GM23338 (cell line): ENCODE data around the gene AGAP1. TPM values are rescaled to one million over a fixed set of nuclear protein-coding genes. Genes with fewer than 3 reads are reported as not detected.

Experiments used
- ATAC-seq: fragments of 200-7000 bp; cut with Tn5 transposase; 3 replicates; pipeline ENCODE4 v1.9.1; 2020
- DNase-seq: peaks from one replicate; pipeline ENCODE4 v3.0.0-alpha.2; 2015; ENCODE audit warnings: low spot score
- H2AFZ ChIP-seq: fragments of 200-600 bp; sonication (generic); 2 replicates; pipeline ENCODE4 v1.8.0; 2016; ENCODE audit warnings: antibody characterized with exemption, mild to moderate bottlenecking, moderate library complexity
- H3F3A ChIP-seq: fragments of 200-600 bp; sonication (generic); replicated peaks from 2 replicates; pipeline ENCODE4 v1.8.0; 2017; ENCODE audit warnings: antibody characterized with exemption, mixed run types, low read depth
- H3K27ac ChIP-seq: fragments of 200-600 bp; sonication (generic); 2 replicates; pipeline ENCODE4 v1.6.1; 2016; ENCODE audit warnings: low read depth
- H3K27me3 ChIP-seq: fragments of 200-600 bp; sonication (generic); 2 replicates; pipeline ENCODE4 v1.8.0; 2016; ENCODE audit warnings: mild to moderate bottlenecking, mixed run types, moderate library complexity; ENCODE audit not compliant: insufficient read depth
- H3K36me3 ChIP-seq: fragments of 200-600 bp; sonication (generic); 2 replicates; pipeline ENCODE4 v1.8.0; 2016; ENCODE audit warnings: mild to moderate bottlenecking; ENCODE audit not compliant: insufficient read depth
- H3K4me1 ChIP-seq: fragments of 200-600 bp; sonication (generic); 2 replicates; pipeline ENCODE4 v1.8.0; 2016; ENCODE audit warnings: mild to moderate bottlenecking, moderate library complexity; ENCODE audit not compliant: insufficient read depth
- H3K4me2 ChIP-seq: fragments of 200-600 bp; sonication (generic); 2 replicates; pipeline ENCODE4 v1.7.1; 2017; ENCODE audit warnings: mixed run types
- H3K4me3 ChIP-seq: fragments of 200-600 bp; sonication (generic); 2 replicates; pipeline ENCODE4 v1.6.1; 2016; ENCODE audit warnings: mixed run types
- H3K79me2 ChIP-seq: fragments of 200-600 bp; sonication (generic); replicated peaks from 2 replicates; pipeline ENCODE4 v1.8.0; 2017; ENCODE audit warnings: mild to moderate bottlenecking; ENCODE audit not compliant: insufficient read depth
- H3K9me2 ChIP-seq: fragments of 200-600 bp; sonication (generic); 2 replicates; pipeline ENCODE4 v1.8.0; 2017; ENCODE audit not compliant: insufficient read depth
- H4K20me1 ChIP-seq: fragments of 200-600 bp; sonication (generic); replicated peaks from 2 replicates; pipeline ENCODE4 v1.8.0; 2017; ENCODE audit warnings: mild to moderate bottlenecking; ENCODE audit not compliant: insufficient read depth
- H3K27ac Mint-ChIP-seq: 2 replicates; pipeline ENCODE4 v1.8.0; 2020; ENCODE audit warnings: inconsistent platforms, mild to moderate bottlenecking, moderate library complexity, mixed read lengths
- H3K27me3 Mint-ChIP-seq: 3 replicates; pipeline ENCODE4 v1.8.0; 2022; ENCODE audit warnings: low read depth, mild to moderate bottlenecking, moderate library complexity, mixed read lengths, inconsistent platforms; ENCODE audit not compliant: insufficient read depth, poor library complexity
- H3K36me3 Mint-ChIP-seq: 3 replicates; pipeline ENCODE4 v1.8.0; 2021; ENCODE audit warnings: low read depth, mild to moderate bottlenecking, inconsistent platforms, moderate library complexity, mixed read lengths
- H3K4me1 Mint-ChIP-seq: 3 replicates; pipeline ENCODE4 v1.8.0; 2020; ENCODE audit warnings: mild to moderate bottlenecking, inconsistent platforms, mixed read lengths
- H3K4me3 Mint-ChIP-seq: 3 replicates; pipeline ENCODE4 v1.8.0; 2021; ENCODE audit warnings: moderate library complexity, mild to moderate bottlenecking, inconsistent platforms, mixed read lengths
- H3K9me3 Mint-ChIP-seq: 3 replicates; pipeline ENCODE4 v1.8.0; 2020; ENCODE audit warnings: moderate library complexity, mild to moderate bottlenecking, inconsistent platforms, mixed read lengths
- NANOG ChIP-seq: IDR thresholded peaks from 2 replicates; pipeline ENCODE4 v1.6.1; 2016; ENCODE audit warnings: antibody characterized with exemption, borderline replicate concordance
- POLR2AphosphoS5 ChIP-seq: IDR thresholded peaks from 2 replicates; pipeline ENCODE4 v1.6.1; 2016; ENCODE audit warnings: antibody characterized with exemption, low read depth
- REST ChIP-seq: IDR thresholded peaks from one replicate; pipeline ENCODE4 v1.6.1; 2018; ENCODE audit warnings: antibody characterized with exemption; ENCODE audit not compliant: unreplicated experiment
- STAT1 ChIP-seq: IDR thresholded peaks from one replicate; pipeline ENCODE4 v1.6.1; 2016; ENCODE audit warnings: antibody characterized with exemption; ENCODE audit not compliant: unreplicated experiment
- polyA plus RNA-seq: library from polyadenylated mRNA; unstranded; fragments of >200 nt; fragmentation: Nextera tagmentation; extraction: Ambion mirVana; gene quantifications from 2 replicates; pipeline ENCODE4 v1.2.1, GENCODE V29; 2016
- total RNA-seq: library from RNA; depleted of rRNA; stranded (reverse); fragments of >200 nt; shearing (Covaris generic); gene quantifications from 2 replicates; pipeline ENCODE4 v1.2.3, GENCODE V29; 2014

The AGAP1 gene
- total and polyA plus RNA-seq, 2 experiments from 2014 or later: 13.3 to 27.9 TPM

GRCh38 chr2:235575904-235576303 lies 82.1 kb downstream of the AGAP1 start (continued):
- TF ChIP-seq REST (no peak), NANOG (no peak)

GRCh38 chr2:235576337-235576910 lies 82.6 kb downstream of the AGAP1 start:
- Mint-ChIP-seq H3K9me3 (peaks cover 3% of the 10 kb centered on the region; the same call in 2 of the 3 replicates), H3K36me3 (no peaks in the 10 kb centered on the region; the same call in 2 of the 3 replicates), H3K4me3 (no peak overlapping the region), H3K27ac (no peak overlapping the region), H3K27me3 (peaks cover 6% of the 10 kb centered on the region), H3K4me1 (peaks cover 73% of the 10 kb centered on the region)
- H3K4me2 ChIP-seq: no peak overlapping the region
- TF ChIP-seq STAT1 (no peak), REST (no peak), POLR2AphosphoS5 (no peak)
- ATAC-seq: no peak
- 0 out of 2 replicates have a peak, but pooled peaks cover 3% of the 10 kb centered on the region for H3K9me2 ChIP-seq
- no peaks in the 10 kb centered on the region for H3K27me3 ChIP-seq
- H3F3A ChIP-seq: no peaks in the 10 kb centered on the region
- no peak overlapping the region for H3K27ac ChIP-seq
- peaks cover 88% of the 10 kb centered on the region for H3K79me2 ChIP-seq
- no peak overlapping the region for H3K4me3 ChIP-seq
- no peak for DNase-seq
- H4K20me1 ChIP-seq: peaks cover 13% of the 10 kb centered on the region; the same call in 1 of the 2 replicates
- H2AFZ ChIP-seq: no peak overlapping the region
- H3K36me3 ChIP-seq: no peaks in the 10 kb centered on the region
- H3K4me1 ChIP-seq: peaks cover 26% of the 10 kb centered on the region
